ENCODE measurements around the gene SCTR.

The SCTR gene

DNA sequence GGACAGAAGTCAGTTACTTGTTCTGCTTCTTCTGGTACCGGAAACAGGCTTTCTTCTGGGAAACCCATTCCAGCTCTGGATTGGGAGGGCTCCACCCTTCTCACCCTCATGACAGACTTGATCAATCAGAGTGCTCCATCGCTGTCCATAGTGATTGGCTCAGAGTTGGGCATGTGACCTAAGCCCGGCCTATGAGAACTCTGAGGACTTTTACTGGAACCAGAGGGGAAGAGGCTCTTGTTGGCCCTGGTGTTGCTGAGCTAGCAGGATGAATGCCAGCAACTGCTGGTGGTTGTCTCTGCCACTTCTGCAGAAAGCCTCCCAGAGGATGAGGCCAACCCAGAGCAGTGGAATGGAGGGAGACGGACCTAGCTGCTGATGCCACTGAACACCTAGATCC is 59.3 kb downstream of the SCTR start:
- no peak overlapping the region for H3K27ac ChIP-seq (ENCODE audit: insufficient read depth, low read length, poor library complexity, severe bottlenecking)
- no peaks in the 10 kb centered on the region for H3K4me1 ChIP-seq (ENCODE audit: control insufficient read depth, insufficient read depth, low read length, poor library complexity, severe bottlenecking)
- H3K36me3 ChIP-seq (ENCODE audit: control insufficient read depth, insufficient read depth, low read length), result no peaks in the 10 kb centered on the region
- H3K9me3 ChIP-seq (ENCODE audit: control insufficient read depth, low read length), result no peaks in the 10 kb centered on the region
- no peak for DNase-seq
- H3K4me3 ChIP-seq (ENCODE audit: insufficient read depth, low read depth, low read length, poor library complexity, severe bottlenecking), result no peak overlapping the region
- H3K27me3 ChIP-seq (replicated peaks; ENCODE audit: control insufficient read depth, insufficient read depth, low read length, poor library complexity, severe bottlenecking), result no peaks in the 10 kb centered on the region

DNA sequence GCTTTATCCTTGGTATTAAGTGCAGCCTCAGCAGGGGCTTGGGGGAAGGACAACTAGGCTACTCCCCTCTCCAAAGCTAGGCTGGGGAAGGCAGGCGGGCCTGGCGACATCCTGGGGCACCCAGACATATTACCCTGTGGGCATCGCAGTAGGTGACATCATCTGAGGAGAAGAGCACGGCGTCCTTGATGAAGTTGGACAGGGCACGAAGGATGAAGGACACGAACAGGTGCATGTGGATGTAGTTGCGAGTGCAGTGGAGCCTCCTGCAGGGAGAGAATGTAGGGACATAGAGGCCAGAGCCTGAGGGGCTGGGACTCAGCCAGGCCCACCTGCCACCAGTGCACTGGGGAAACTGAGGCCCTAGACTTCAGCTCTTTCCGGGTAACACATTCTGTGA is 60.3 kb downstream of the SCTR start:
- H3K9me3 ChIP-seq (ENCODE audit: control insufficient read depth, low read length), result no peaks in the 10 kb centered on the region
- H3K4me1 ChIP-seq (ENCODE audit: control insufficient read depth, insufficient read depth, low read length, poor library complexity, severe bottlenecking), result no peaks in the 10 kb centered on the region
- no peaks in the 10 kb centered on the region for H3K27me3 ChIP-seq (replicated peaks; ENCODE audit: control insufficient read depth, insufficient read depth, low read length, poor library complexity, severe bottlenecking)
- no peak overlapping the region for H3K4me3 ChIP-seq (ENCODE audit: insufficient read depth, low read depth, low read length, poor library complexity, severe bottlenecking)
- no peak overlapping the region for H3K27ac ChIP-seq (ENCODE audit: insufficient read depth, low read length, poor library complexity, severe bottlenecking)
- H3K36me3 ChIP-seq (ENCODE audit: control insufficient read depth, insufficient read depth, low read length), result no peaks in the 10 kb centered on the region
- DNase-seq, result no peak

DNA sequence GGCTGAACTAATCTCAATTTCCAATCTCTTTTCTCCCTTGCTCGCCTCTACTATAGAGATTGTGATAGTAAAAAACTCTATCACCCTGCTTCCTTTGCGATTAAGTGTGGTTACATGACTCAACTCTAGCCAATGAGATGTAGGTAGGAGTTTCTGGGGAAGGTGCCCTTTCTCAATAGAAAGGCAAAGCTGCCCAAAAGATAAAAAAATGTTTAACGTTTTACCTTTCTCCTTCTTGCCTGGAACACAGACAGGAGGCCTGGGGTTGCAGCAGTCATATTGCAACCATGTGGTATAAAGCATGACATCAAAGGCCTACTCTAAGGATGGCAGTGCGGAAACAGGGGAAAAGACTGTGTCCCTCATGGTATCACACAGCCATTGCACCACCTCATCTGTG is 61.1 kb downstream of the SCTR start:
- no peak for DNase-seq

DNA sequence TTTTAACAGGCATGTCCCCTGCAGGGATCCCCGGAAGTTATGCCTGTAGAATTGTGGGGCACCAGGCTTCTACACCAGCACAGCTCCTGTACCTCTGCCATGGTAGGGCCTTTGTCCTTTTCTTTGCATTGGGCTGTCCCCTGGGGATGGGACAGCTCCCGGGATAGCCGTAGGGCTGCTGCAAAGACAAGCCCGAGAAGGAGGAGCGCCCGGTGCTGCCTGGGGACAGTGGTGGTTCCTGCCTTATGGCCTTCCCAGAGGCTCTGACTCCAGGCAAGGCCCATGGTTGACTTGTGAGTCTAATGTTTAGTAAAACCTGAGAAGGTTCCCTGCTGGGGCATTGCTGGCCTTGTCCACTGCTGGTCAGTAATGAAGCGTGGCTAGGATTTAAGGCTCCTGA is 61.7 kb downstream of the SCTR start:
- no peaks in the 10 kb centered on the region for H3K4me1 ChIP-seq (ENCODE audit: control insufficient read depth, insufficient read depth, low read length, poor library complexity, severe bottlenecking)
- no peaks in the 10 kb centered on the region for H3K36me3 ChIP-seq (ENCODE audit: control insufficient read depth, insufficient read depth, low read length)
- H3K9me3 ChIP-seq (ENCODE audit: control insufficient read depth, low read length), result no peaks in the 10 kb centered on the region
- no peak for DNase-seq
- H3K4me3 ChIP-seq (ENCODE audit: insufficient read depth, low read depth, low read length, poor library complexity, severe bottlenecking), result no peak overlapping the region
- H3K27me3 ChIP-seq (replicated peaks; ENCODE audit: control insufficient read depth, insufficient read depth, low read length, poor library complexity, severe bottlenecking), result no peaks in the 10 kb centered on the region
- no peak overlapping the region for H3K27ac ChIP-seq (ENCODE audit: insufficient read depth, low read length, poor library complexity, severe bottlenecking)

More for the DNA sequence above, 61.1 kb downstream of the SCTR start:
- no peak overlapping the region for H3K27ac ChIP-seq (ENCODE audit: insufficient read depth, low read length, poor library complexity, severe bottlenecking)
- H3K36me3 ChIP-seq (ENCODE audit: control insufficient read depth, insufficient read depth, low read length), result no peaks in the 10 kb centered on the region
- H3K9me3 ChIP-seq (ENCODE audit: control insufficient read depth, low read length), result no peaks in the 10 kb centered on the region
- H3K4me1 ChIP-seq (ENCODE audit: control insufficient read depth, insufficient read depth, low read length, poor library complexity, severe bottlenecking), result no peaks in the 10 kb centered on the region
- no peak overlapping the region for H3K4me3 ChIP-seq (ENCODE audit: insufficient read depth, low read depth, low read length, poor library complexity, severe bottlenecking)
- no peaks in the 10 kb centered on the region for H3K27me3 ChIP-seq (replicated peaks; ENCODE audit: control insufficient read depth, insufficient read depth, low read length, poor library complexity, severe bottlenecking)

DNA sequence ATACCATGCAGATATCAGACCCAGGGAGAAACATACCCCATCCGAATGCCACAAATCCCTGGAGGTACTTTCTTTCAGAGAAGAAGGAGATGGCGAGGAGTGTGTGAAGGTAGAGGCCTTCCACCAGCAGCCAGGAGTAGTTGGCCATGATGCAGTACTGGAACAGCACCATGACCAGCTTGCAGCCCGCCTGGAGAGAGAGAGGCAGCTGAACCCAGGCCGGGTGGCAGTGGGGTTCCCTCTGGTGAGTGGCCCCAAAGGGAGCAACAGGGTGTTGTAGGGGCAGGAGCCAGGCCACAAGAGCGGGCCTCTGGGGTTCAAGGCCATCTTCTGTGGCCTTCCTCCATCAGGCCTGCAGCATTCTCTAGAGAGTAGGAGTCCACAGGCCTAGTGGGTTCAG is 62.5 kb downstream of the SCTR start:
- Histone ChIP-seq H3K4me3 (ENCODE audit: insufficient read depth, low read depth, low read length, poor library complexity, severe bottlenecking) (no peak overlapping the region), H3K27ac (ENCODE audit: insufficient read depth, low read length, poor library complexity, severe bottlenecking) (no peak overlapping the region), H3K4me1 (ENCODE audit: control insufficient read depth, insufficient read depth, low read length, poor library complexity, severe bottlenecking) (no peaks in the 10 kb centered on the region), H3K36me3 (ENCODE audit: control insufficient read depth, insufficient read depth, low read length) (no peaks in the 10 kb centered on the region), H3K9me3 (ENCODE audit: control insufficient read depth, low read length) (no peaks in the 10 kb centered on the region), H3K27me3 (replicated peaks; ENCODE audit: control insufficient read depth, insufficient read depth, low read length, poor library complexity, severe bottlenecking) (no peaks in the 10 kb centered on the region)
- DNase-seq, result no peak

DNA sequence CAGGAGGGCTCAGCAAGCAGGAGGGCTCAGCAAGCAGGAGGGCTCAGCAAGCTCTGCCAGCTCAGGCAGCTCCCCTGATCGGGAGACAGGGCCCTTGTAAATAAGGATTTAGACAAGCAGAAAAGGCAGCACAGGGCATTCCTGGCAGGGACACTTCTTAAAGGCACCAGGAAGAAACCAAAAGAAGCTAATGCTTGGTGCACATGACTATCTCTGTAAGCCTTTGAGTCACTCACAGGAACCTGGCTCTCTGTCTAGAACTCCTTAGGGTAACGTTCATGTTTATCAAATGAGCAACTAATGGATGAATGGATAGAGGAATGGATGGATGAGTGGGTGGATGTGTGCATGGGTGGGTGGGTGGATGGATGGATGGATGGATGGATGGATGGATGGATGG is 64.2 kb downstream of the SCTR start:
- no peak overlapping the region for H3K27ac ChIP-seq (ENCODE audit: insufficient read depth, low read length, poor library complexity, severe bottlenecking)
- no peaks in the 10 kb centered on the region for H3K4me1 ChIP-seq (ENCODE audit: control insufficient read depth, insufficient read depth, low read length, poor library complexity, severe bottlenecking)
- no peaks in the 10 kb centered on the region for H3K27me3 ChIP-seq (replicated peaks; ENCODE audit: control insufficient read depth, insufficient read depth, low read length, poor library complexity, severe bottlenecking)
- no peak for DNase-seq
- no peak overlapping the region for H3K4me3 ChIP-seq (ENCODE audit: insufficient read depth, low read depth, low read length, poor library complexity, severe bottlenecking)
- H3K9me3 ChIP-seq (ENCODE audit: control insufficient read depth, low read length), result no peaks in the 10 kb centered on the region
- no peaks in the 10 kb centered on the region for H3K36me3 ChIP-seq (ENCODE audit: control insufficient read depth, insufficient read depth, low read length)

DNA sequence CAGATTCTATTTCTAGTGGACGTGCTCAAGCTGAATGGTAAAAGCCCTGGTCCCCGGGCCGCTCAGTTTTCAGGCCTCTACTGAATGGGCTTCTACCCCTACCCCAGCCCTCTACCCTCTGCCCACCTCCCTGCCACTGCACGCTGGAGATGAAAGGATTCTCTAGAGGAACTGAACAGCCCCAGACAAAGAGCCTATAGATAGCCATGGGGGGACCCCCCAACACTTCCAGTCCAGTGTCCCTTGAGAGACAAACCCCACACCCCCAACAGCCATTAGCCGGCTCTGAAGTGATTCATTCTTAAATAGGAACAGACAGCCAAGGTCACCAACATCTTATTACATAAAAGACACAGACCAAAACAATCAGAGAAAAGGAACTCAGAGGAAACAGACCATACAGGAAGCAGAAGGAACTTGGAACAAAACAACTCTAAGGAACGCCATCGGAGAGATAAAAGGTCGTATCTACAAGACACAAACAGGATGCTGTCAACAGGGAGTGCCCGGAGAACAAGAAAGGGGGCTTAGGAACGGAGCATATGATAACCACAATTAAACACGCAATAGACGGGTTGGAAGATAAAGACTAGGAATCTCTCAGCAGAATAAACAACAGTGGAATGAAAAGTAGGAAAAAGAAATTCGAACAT is 69.1 kb downstream of the SCTR start:
- H3K36me3 ChIP-seq (ENCODE audit: control insufficient read depth, insufficient read depth, low read length), result no peaks in the 10 kb centered on the region
- no peaks in the 10 kb centered on the region for H3K27me3 ChIP-seq (replicated peaks; ENCODE audit: control insufficient read depth, insufficient read depth, low read length, poor library complexity, severe bottlenecking)
- H3K4me1 ChIP-seq (ENCODE audit: control insufficient read depth, insufficient read depth, low read length, poor library complexity, severe bottlenecking), result no peaks in the 10 kb centered on the region
- H3K27ac ChIP-seq (ENCODE audit: insufficient read depth, low read length, poor library complexity, severe bottlenecking), result no peak overlapping the region
- H3K9me3 ChIP-seq (ENCODE audit: control insufficient read depth, low read length), result no peaks in the 10 kb centered on the region
- H3K4me3 ChIP-seq (ENCODE audit: insufficient read depth, low read depth, low read length, poor library complexity, severe bottlenecking), result no peak overlapping the region
- no peak for DNase-seq

DNA sequence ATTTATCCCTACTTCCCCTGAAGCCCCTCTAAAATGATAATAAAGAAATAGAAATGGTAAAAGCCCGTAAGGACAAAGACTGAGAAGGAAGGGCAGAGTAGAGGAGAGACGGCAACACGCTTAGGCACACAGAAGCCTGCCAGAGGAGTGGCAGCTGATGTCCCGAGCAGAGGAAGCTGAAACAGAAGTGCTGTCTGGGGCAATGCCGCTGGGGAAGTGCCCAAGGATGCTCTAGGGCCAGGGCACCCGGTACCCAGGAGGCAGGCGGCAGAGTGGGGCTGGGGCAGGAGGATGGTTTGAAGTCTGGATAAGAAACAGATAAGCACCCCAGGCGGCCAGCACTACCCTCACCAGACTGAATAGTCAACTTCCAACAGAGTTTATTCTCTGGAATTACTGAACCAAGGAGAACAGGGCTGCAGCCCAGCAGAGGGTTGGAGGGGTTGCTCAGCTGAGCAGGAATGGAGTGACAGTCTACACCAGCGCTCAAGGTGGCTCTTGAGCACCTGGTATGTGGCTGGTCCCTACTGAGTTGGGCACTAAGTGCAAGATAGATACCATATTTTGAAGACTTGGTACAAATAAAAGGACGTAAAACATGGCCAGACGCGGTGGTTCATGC is 70.2 kb downstream of the SCTR start:
- Histone ChIP-seq H3K4me3 (ENCODE audit: insufficient read depth, low read depth, low read length, poor library complexity, severe bottlenecking) (no peak overlapping the region), H3K9me3 (ENCODE audit: control insufficient read depth, low read length) (no peaks in the 10 kb centered on the region), H3K27ac (ENCODE audit: insufficient read depth, low read length, poor library complexity, severe bottlenecking) (no peak overlapping the region), H3K4me1 (ENCODE audit: control insufficient read depth, insufficient read depth, low read length, poor library complexity, severe bottlenecking) (no peaks in the 10 kb centered on the region), H3K27me3 (replicated peaks; ENCODE audit: control insufficient read depth, insufficient read depth, low read length, poor library complexity, severe bottlenecking) (no peaks in the 10 kb centered on the region), H3K36me3 (ENCODE audit: control insufficient read depth, insufficient read depth, low read length) (no peaks in the 10 kb centered on the region)
- no peak for DNase-seq

DNA sequence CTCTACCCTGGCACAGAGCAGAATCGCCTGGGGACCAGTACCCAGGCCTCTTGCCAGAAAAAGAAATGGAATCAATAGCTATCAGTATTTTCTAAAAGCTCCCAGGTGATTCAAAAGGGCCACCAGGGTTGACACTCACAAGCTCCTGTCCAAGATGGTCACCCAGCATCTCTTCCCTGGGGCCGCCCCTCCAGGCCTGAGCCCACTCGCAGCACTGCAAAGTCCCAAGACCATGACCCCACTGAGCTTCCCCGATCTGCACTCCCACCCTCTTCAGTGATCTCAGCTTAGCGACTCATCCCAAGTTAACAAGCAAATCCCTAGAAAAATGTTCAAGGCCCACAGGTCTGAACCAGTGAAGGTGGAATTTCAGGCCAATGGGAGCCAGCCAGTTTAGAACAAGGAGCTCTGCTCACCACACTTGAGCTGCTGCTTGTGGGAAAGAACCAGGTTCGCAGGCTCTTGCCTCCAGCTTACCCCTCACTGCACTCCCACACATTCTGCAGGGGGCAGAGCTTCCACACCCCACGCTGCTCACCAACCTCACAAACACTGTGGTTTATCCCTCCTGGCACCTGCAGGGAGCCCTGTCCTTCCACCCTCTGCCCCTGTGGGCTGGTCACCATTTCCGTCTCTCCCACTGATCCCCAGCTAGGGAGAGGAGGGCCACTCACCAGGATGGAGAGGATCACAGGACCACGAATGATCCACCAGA is 72.8 kb downstream of the SCTR start:
- H3K4me1 ChIP-seq (ENCODE audit: control insufficient read depth, insufficient read depth, low read length, poor library complexity, severe bottlenecking), result no peaks in the 10 kb centered on the region
- no peak for DNase-seq
- no peak overlapping the region for H3K27ac ChIP-seq (ENCODE audit: insufficient read depth, low read length, poor library complexity, severe bottlenecking)
- H3K36me3 ChIP-seq (ENCODE audit: control insufficient read depth, insufficient read depth, low read length), result no peaks in the 10 kb centered on the region
- H3K9me3 ChIP-seq (ENCODE audit: control insufficient read depth, low read length), result no peaks in the 10 kb centered on the region
- H3K27me3 ChIP-seq (replicated peaks; ENCODE audit: control insufficient read depth, insufficient read depth, low read length, poor library complexity, severe bottlenecking), result no peaks in the 10 kb centered on the region
- H3K4me3 ChIP-seq (ENCODE audit: insufficient read depth, low read depth, low read length, poor library complexity, severe bottlenecking), result no peak overlapping the region

DNA sequence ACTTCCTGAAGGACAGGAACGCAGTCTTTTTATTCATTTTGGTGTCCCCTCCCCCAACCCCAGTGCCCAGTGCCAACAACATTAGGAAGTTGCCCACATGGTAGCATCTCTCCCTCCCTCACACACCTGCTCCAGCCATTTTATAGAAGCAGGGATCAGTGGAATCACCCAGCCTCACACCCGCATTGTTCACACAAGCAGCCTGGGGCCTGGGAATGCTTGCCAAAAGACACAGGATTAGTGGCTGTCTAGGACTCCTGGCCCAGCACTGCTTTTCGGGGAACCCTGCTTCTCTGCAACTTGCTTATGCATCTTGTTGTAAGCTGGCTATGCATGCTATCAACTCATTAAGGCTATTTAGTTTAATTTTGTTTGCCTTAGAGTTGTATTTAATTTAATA is 74.8 kb downstream of the SCTR start:
- DNase-seq, result no peak
- no peak overlapping the region for H3K27ac ChIP-seq (ENCODE audit: insufficient read depth, low read length, poor library complexity, severe bottlenecking)
- no peaks in the 10 kb centered on the region for H3K9me3 ChIP-seq (ENCODE audit: control insufficient read depth, low read length)
- no peaks in the 10 kb centered on the region for H3K4me1 ChIP-seq (ENCODE audit: control insufficient read depth, insufficient read depth, low read length, poor library complexity, severe bottlenecking)
- H3K4me3 ChIP-seq (ENCODE audit: insufficient read depth, low read depth, low read length, poor library complexity, severe bottlenecking), result no peak overlapping the region
- no peaks in the 10 kb centered on the region for H3K36me3 ChIP-seq (ENCODE audit: control insufficient read depth, insufficient read depth, low read length)
- no peaks in the 10 kb centered on the region for H3K27me3 ChIP-seq (replicated peaks; ENCODE audit: control insufficient read depth, insufficient read depth, low read length, poor library complexity, severe bottlenecking)

Measured in effector memory CD4-positive, alpha-beta T cell (primary cell).